Skeletal muscle satellite cell (primary cell): ENCODE measurements around the gene FLNB.

Source experiments
- H3K27me3 ChIP-seq: 2 replicates; pipeline ENCODE4 v1.7.0; 2013; ENCODE audit warnings: low read length; ENCODE audit not compliant: control insufficient read depth, insufficient read depth
- H3K36me3 ChIP-seq: 2 replicates; pipeline ENCODE4 v1.7.0; 2013; ENCODE audit warnings: mild to moderate bottlenecking, control low read depth, low read length; ENCODE audit not compliant: insufficient read depth
- H3K4me1 ChIP-seq: 2 replicates; pipeline ENCODE4 v1.7.0; 2013; ENCODE audit warnings: low read length; ENCODE audit not compliant: control insufficient read depth, insufficient read depth
- H3K4me2 ChIP-seq: 2 replicates; pipeline ENCODE4 v1.7.0; 2013; ENCODE audit warnings: mild to moderate bottlenecking, low read length
- H3K4me3 ChIP-seq: 2 replicates; pipeline ENCODE4 v1.7.0; 2013; ENCODE audit warnings: low read length
- H3K9ac ChIP-seq: 2 replicates; pipeline ENCODE4 v1.7.0; 2013; ENCODE audit warnings: mild to moderate bottlenecking, low read depth, low read length, moderate library complexity
- H3K9me3 ChIP-seq: replicated peaks from 2 replicates; pipeline ENCODE4 v1.7.0; 2013; ENCODE audit warnings: mild to moderate bottlenecking, control low read depth, low read length

FLNB gene

GRCh38 chr3:57968501-57968900 is 39.7 kb upstream of the FLNB start:
- H3K36me3 ChIP-seq = no peaks in the 10 kb centered on the region
- no peak overlapping the region for H3K4me3 ChIP-seq
- no peaks in the 10 kb centered on the region for H3K9me3 ChIP-seq
- no peak overlapping the region for H3K4me2 ChIP-seq
- H3K4me1 ChIP-seq = peaks cover 19% of the 10 kb centered on the region
- H3K9ac ChIP-seq = no peak overlapping the region
- H3K27me3 ChIP-seq = no peaks in the 10 kb centered on the region

- no peaks in the 10 kb centered on the region for H3K9me3 ChIP-seq
- no peaks in the 10 kb centered on the region for H3K36me3 ChIP-seq
- H3K4me3 ChIP-seq = no peak overlapping the region
- no peak overlapping the region for H3K4me2 ChIP-seq
- H3K4me1 ChIP-seq = peaks cover 36% of the 10 kb centered on the region
- no peak overlapping the region for H3K9ac ChIP-seq
- no peaks in the 10 kb centered on the region for H3K27me3 ChIP-seq
Observed at GRCh38 chr3:57971975-57972374, 36.2 kb upstream of the FLNB start.

GRCh38 chr3:57972531-57973111 is 35.6 kb upstream of the FLNB start:
- Histone ChIP-seq H3K36me3 (no peaks in the 10 kb centered on the region), H3K9me3 (no peaks in the 10 kb centered on the region), H3K4me1 (peaks cover 38% of the 10 kb centered on the region), H3K27me3 (no peaks in the 10 kb centered on the region), H3K4me2 (no peak overlapping the region), H3K4me3 (no peak overlapping the region), H3K9ac (no peak overlapping the region)

- H3K4me3 ChIP-seq = no peak overlapping the region
- no peak overlapping the region for H3K9ac ChIP-seq
- H3K4me2 ChIP-seq = no peak overlapping the region
- no peaks in the 10 kb centered on the region for H3K9me3 ChIP-seq
- H3K27me3 ChIP-seq = no peaks in the 10 kb centered on the region
- no peaks in the 10 kb centered on the region for H3K36me3 ChIP-seq
- H3K4me1 ChIP-seq = peaks cover 51% of the 10 kb centered on the region
Observed at GRCh38 chr3:57973715-57974477, 34.3 kb upstream of the FLNB start.

- Histone ChIP-seq H3K9ac (peak overlapping the region; percentile 54), H3K4me1 (peaks cover 44% of the 10 kb centered on the region), H3K36me3 (no peaks in the 10 kb centered on the region)
Observed at GRCh38 chr3:57974796-57975388, 33.3 kb upstream of the FLNB start.

GRCh38 chr3:57977818-57978235 is 30.4 kb upstream of the FLNB start:
- H3K27me3 ChIP-seq = no peaks in the 10 kb centered on the region
- H3K9me3 ChIP-seq = no peaks in the 10 kb centered on the region
- H3K4me3 ChIP-seq = no peak overlapping the region
- H3K4me2 ChIP-seq = peak overlapping the region; percentile 13
- H3K9ac ChIP-seq = peak overlapping the region; percentile 45
- peaks cover 42% of the 10 kb centered on the region for H3K4me1 ChIP-seq
- H3K36me3 ChIP-seq = no peaks in the 10 kb centered on the region

More at GRCh38 chr3:57974796-57975388, 33.3 kb upstream of the FLNB start:
- Histone ChIP-seq H3K27me3 (no peaks in the 10 kb centered on the region), H3K4me3 (no peak overlapping the region), H3K4me2 (peak overlapping the region; percentile 35), H3K9me3 (no peaks in the 10 kb centered on the region)

GRCh38 chr3:57978316-57978715 is 29.9 kb upstream of the FLNB start:
- Histone ChIP-seq H3K9me3 (no peaks in the 10 kb centered on the region), H3K9ac (peak overlapping the region; percentile 45), H3K4me1 (peaks cover 41% of the 10 kb centered on the region), H3K36me3 (no peaks in the 10 kb centered on the region), H3K27me3 (no peaks in the 10 kb centered on the region), H3K4me2 (peak overlapping the region; percentile 13), H3K4me3 (no peak overlapping the region)

GRCh38 chr3:57980416-57980815 is 27.8 kb upstream of the FLNB start:
- H3K4me2 ChIP-seq = no peak overlapping the region
- peaks cover 40% of the 10 kb centered on the region for H3K4me1 ChIP-seq
- H3K27me3 ChIP-seq = no peaks in the 10 kb centered on the region
- H3K36me3 ChIP-seq = no peaks in the 10 kb centered on the region
- no peaks in the 10 kb centered on the region for H3K9me3 ChIP-seq
- no peak overlapping the region for H3K9ac ChIP-seq
- H3K4me3 ChIP-seq = no peak overlapping the region

GRCh38 chr3:57981483-57982087 is 26.6 kb upstream of the FLNB start:
- Histone ChIP-seq H3K4me1 (peaks cover 37% of the 10 kb centered on the region), H3K36me3 (no peaks in the 10 kb centered on the region), H3K4me3 (no peak overlapping the region)

GRCh38 chr3:57982561-57983243 is 25.5 kb upstream of the FLNB start:
- no peak overlapping the region for H3K9ac ChIP-seq
- peaks cover 34% of the 10 kb centered on the region for H3K4me1 ChIP-seq
- no peak overlapping the region for H3K4me2 ChIP-seq
- H3K36me3 ChIP-seq = no peaks in the 10 kb centered on the region
- no peak overlapping the region for H3K4me3 ChIP-seq
- no peaks in the 10 kb centered on the region for H3K9me3 ChIP-seq
- H3K27me3 ChIP-seq = no peaks in the 10 kb centered on the region

More at GRCh38 chr3:57981483-57982087, 26.6 kb upstream of the FLNB start:
- no peak overlapping the region for H3K4me2 ChIP-seq
- H3K27me3 ChIP-seq = no peaks in the 10 kb centered on the region
- no peak overlapping the region for H3K9ac ChIP-seq
- H3K9me3 ChIP-seq = no peaks in the 10 kb centered on the region
